ENCODE results near the gene OLFM1. TPM values are rescaled to one million over a fixed set of nuclear protein-coding genes. Genes with fewer than 3 reads are reported as not detected.

Gene OLFM1
- total RNA-seq, 4 donors from 2014 or later, result 8.5 to 73.9 (median 19.1) TPM

DNA sequence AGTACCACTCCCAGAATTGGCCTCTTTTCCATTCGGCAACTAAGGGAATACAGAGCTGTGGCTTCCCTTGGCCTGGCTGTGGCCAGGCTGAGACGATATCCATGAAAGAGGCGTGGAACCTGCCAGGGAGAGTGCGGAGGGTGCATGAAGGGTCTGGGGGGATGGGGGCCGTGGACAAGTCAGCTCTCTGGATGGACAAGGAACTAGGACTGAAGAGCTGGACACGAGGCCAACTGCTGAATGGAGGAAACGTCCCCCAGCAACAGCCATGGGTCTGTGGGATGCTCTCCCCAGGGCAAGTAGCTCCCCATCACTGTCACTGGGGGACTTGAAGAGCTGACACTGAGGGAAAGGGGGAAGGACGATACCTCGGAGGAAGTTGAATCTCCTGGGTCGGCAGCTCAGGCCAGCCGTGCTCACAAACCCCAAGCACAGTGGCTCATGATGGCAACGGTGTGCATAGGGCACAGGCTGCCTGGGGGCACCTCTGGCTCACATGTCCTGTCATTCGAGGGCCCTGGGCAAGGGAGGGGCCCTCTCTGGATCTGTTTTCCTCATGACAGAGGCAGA is 4.1 kb upstream of the OLFM1 start:
- Histone ChIP-seq H3K27ac (no peak overlapping the region), H3K4me1 (peaks cover 0 to 6% of the 10 kb centered on the region in 2 donors), H3K9me3 (no peaks in the 10 kb centered on the region), H3K4me3 (no peak overlapping the region), H3K27me3 (no peaks in the 10 kb centered on the region), H3K36me3 (no peaks in the 10 kb centered on the region)
- TF ChIP-seq POLR2A (IDR thresholded peaks at IDR 0.05) (no peak), CTCF (IDR thresholded peaks at IDR 0.05) (no peak)
- intact Hi-C loops (cut with DNase I; ENCODE audit: low total_unique reads), result loop anchor here (10.0 kb wide), 1 partner anchor 261 kb away; no protein-coding TSS in a partner anchor
- no peak for DNase-seq

DNA sequence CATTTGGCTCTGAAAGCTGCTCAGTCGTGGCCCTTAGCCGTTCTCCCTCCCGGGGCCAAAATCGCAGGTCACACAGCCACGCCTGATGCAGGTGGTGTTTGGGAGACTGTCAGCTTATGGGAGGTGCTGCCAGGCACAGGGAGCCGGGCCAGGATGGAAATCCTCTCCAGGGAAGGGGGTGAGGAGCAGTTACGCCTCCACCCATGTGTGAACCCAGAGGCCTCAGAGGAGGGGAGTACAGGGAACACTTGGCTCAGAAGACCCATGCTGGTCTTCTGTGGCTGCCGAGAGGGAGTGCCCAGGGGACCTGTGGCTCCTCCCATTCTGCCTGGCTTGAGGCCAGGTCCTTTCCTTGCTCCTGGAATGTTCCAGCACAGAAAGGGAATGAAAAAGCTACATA is 3.6 kb upstream of the OLFM1 start:
- intact Hi-C loops (cut with DNase I; ENCODE audit: low total_unique reads), result loop anchor here (10.0 kb wide), 1 partner anchor 261 kb away; no protein-coding TSS in a partner anchor
- Histone ChIP-seq H3K27me3 (peaks cover 0 to 4% of the 10 kb centered on the region in 2 donors), H3K4me3 (no peak overlapping the region), H3K27ac (no peak overlapping the region), H3K4me1 (peaks cover 0 to 11% of the 10 kb centered on the region in 2 donors), H3K36me3 (no peaks in the 10 kb centered on the region), H3K9me3 (no peaks in the 10 kb centered on the region)
- DNase-seq, result no peak
- TF ChIP-seq CTCF (IDR thresholded peaks at IDR 0.05), result no peak
- TF ChIP-seq POLR2A (IDR thresholded peaks at IDR 0.05), result no peak

GRCh38 chr9:135084262-135084661 is 3.2 kb upstream of the OLFM1 start:
- Histone ChIP-seq H3K9me3 (no peaks in the 10 kb centered on the region), H3K4me1 (peaks cover 0 to 13% of the 10 kb centered on the region in 2 donors), H3K36me3 (no peaks in the 10 kb centered on the region), H3K27ac (no peak overlapping the region), H3K27me3 (peaks cover 0 to 6% of the 10 kb centered on the region in 2 donors), H3K4me3 (no peak overlapping the region)
- DNase-seq, result no peak
- intact Hi-C loops (cut with DNase I; ENCODE audit: low total_unique reads), result loop anchor here (10.0 kb wide), 1 partner anchor 261 kb away; no protein-coding TSS in a partner anchor
- TF ChIP-seq CTCF (IDR thresholded peaks at IDR 0.05), result no peak
- TF ChIP-seq POLR2A (IDR thresholded peaks at IDR 0.05), result no peak

- Histone ChIP-seq H3K27me3 (peaks cover 0 to 13% of the 10 kb centered on the region in 2 donors), H3K4me3 (no peak overlapping the region), H3K4me1 (peaks cover 0 to 13% of the 10 kb centered on the region in 2 donors), H3K36me3 (no peaks in the 10 kb centered on the region), H3K9me3 (no peaks in the 10 kb centered on the region), H3K27ac (no peak overlapping the region)
- intact Hi-C loops (cut with DNase I; ENCODE audit: low total_unique reads), result loop anchor here (10.0 kb wide), 1 partner anchor 260 kb away; no protein-coding TSS in a partner anchor
- no peak for DNase-seq
- TF ChIP-seq CTCF (IDR thresholded peaks at IDR 0.05) (no peak), POLR2A (IDR thresholded peaks at IDR 0.05) (no peak)
Measured at GRCh38 chr9:135084881-135085760, 2.3 kb upstream of the OLFM1 start.

Measured in uterus (tissue), 4 donors.